Heart left ventricle (tissue), 13 donors: ENCODE measurements around the gene NONO.

ENCODE experiments used
- CTCF ChIP-seq, 12 donors: fragments of 200-600 bp; sonication (generic) in 4 of 12; IDR thresholded peaks; one replicate each; pipeline versions ENCODE4 v1.5.0 to v1.8.0; 2018 to 2022; ENCODE audit warnings: antibody characterized with exemption in 12 of 12, mild to moderate bottlenecking in 5 of 12
- POLR2A ChIP-seq, 2 donors: fragments of 450-650 bp; IDR thresholded peaks; one replicate each; pipeline ENCODE4 v1.6.1; 2017; ENCODE audit warnings: antibody characterized with exemption in 2 of 2, mild to moderate bottlenecking in 2 of 2, moderate library complexity in 2 of 2
- donor health status: ischemic (EF 13 %, LVEDD 7.1; RV severe dilation, severe dysfunction).
- donor health status: DM: no; HTN: yes; CAD: no.
- donor health status: DM: no; HTN: no; CAD: no.
- donor health status: ischemic (EF 25% LVEDD 6.9; RV normal size, moderate dysfunction).
- donor health status: ischemic (EF 25% LVEDD 5.7; RV mildly dilated, moderate dysfunction).
- donor health status: ischemic (EF 35%, LVEDD 5.7; RV mildly dilated, moderate dysfunction).
- donor health status: nonischemic (EF 11% LVEDD 7.7; RV severe dilation, severe dysfunction).
- donor health status: DM: yes; HTN: yes; CAD: no.
- donor health status: PGD.
- donor health status: ischemic (EF 29% LVEDD 5.4; RV normal size, mild dysfunction).
- donor health status: nonischemic (EF 23%, LVEDD 6.1; RV moderate dilation, normal function).

GRCh38 chrX:71326394-71326793, 43.0 kb downstream of the NONO start:
- TF ChIP-seq POLR2A (IDR thresholded peaks at IDR 0.05) (no peak), CTCF (IDR thresholded peaks at IDR 0.05) (no peak)
